G401.6 (cell line): Measurements from ENCODE around the gene C3orf52.
"Not testable (repeated sequence)": the region's sequence is repeated elsewhere in the genome, so short reads cannot be mapped to it uniquely, and the experiment has no call there.

ENCODE experiments used
- FAIRE-seq: peaks from 2 replicates; lab custom pipeline; 2012; peaks lifted over from hg19 to GRCh38; lab: Jason Lieb, UNC

C3orf52 gene

DNA sequence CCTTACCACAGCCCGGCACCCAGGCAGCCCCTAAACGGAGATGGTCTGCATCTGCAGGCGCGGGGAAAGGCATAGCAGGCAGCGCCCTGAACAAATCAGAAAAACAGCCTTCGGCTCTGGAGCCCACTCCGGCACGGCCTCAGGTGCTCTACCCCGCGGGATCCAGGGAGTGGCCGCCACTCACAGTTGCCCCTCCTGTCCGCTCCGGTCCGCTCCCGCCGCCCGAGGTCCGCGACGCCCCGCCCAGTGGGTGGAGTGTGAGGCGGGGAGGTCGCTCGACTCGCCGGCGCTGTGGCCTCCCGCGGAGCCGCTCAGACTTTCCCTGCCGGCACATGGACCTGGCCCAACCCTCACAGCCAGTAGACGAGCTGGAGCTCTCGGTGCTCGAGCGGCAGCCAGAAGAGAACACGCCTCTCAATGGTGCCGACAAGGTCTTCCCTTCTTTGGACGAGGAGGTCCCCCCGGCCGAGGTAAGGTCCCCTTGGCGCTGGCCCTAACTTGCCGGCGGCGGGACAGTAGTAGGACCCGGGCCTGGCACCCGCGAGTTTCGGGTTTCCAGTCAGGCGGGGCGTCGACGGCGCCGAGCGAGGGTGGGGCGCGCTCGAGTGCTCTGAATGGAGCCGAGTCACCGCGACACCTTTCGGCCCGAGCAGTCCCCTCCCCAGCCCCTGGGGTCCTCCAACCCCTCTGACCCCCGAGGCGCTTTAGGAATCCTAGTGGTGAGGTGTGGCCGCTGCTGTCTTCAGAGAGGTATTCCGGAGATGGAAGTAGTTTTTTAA is at the start of gene C3orf52:
Gene C3orf52 (plus strand): TSS at position 314 of the 779 bp plus-strand sequence. CDS start 19 bp downstream, at position 333.
- no peak for FAIRE-seq

GRCh38 chr3:112037194-112037593 is 49.0 kb upstream of the C3orf52 start:
- FAIRE-seq: not testable (repeated sequence)

DNA sequence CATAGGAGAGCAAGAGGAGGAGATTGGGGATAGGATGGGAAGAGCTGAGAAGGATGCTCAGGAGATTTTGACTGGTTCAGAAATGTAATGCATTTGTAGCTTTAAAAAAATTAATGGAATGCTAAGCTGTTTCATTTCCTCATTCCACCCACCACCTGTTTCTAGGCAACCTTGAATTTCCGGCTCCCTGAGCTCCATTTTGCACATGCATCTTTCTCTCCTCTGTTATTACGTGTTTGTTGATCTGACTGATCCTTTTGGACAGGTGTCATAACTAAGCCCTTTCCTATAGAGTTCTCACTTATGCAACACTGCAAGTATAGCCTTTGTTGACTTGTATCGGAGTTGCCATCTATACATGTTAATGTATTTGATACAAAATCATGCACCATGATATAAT is 47.3 kb upstream of the C3orf52 start:
- FAIRE-seq: no peak

- FAIRE-seq: no peak
Observed at GRCh38 chr3:112041321-112041720, 44.9 kb upstream of the C3orf52 start.

- FAIRE-seq: no peak
Observed at GRCh38 chr3:112042842-112043280, 43.3 kb upstream of the C3orf52 start.

DNA sequence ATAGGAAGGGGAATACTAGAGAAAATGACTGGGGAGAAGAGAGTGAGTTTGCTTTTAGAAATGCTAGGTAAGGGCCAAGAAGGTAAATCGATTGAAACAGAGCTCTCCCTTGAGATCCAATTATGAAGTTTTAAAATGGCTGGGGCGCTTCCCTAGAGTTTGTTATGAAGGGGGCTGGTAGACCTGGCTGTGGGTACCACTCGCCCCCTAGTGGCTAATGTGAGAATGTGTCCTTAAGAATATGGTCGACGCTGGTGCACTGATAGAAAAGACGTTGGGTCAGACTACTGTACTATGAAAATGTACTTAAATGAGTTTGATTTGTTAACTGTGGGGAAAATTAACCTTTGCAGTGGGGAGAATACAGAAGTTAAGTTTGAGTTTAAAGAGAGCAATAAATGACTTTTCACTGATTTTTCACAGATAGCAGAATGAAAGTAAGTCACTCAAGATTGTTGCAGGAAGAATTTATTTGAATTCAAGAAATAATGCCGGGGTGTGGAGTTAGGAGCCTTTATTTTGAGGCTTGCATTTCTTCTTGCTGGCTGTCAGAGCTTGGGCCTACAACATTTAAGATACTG is 42.5 kb upstream of the C3orf52 start:
- peak; percentile 83 for FAIRE-seq

GRCh38 chr3:112046599-112046998 is 39.6 kb upstream of the C3orf52 start:
- FAIRE-seq: no peak

GRCh38 chr3:112047264-112047663 is 38.9 kb upstream of the C3orf52 start:
- no peak for FAIRE-seq

GRCh38 chr3:112048911-112049310 is 37.3 kb upstream of the C3orf52 start:
- FAIRE-seq: no peak

DNA sequence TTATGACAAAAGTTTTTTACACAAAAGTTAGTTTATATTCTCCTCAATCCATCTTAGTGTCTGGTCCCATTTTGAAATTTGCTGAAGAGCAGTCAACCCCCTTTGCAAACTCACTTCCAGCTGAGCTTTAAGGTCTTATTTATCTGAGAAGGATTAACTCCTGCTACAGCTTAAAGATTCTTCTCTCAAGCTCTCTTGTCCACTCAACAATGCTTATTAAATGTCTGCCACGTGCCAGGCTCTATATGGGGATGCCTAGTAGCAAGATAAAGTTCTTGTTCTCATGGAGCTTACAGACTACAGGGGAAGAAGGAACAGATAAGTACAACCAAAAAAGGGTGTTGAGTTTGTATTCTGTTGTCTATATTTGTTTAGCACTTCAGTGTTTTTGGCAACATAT is 33.0 kb upstream of the C3orf52 start:
- FAIRE-seq: no peak

GRCh38 chr3:112056451-112056929 is 29.7 kb upstream of the C3orf52 start:
- FAIRE-seq: no peak

DNA sequence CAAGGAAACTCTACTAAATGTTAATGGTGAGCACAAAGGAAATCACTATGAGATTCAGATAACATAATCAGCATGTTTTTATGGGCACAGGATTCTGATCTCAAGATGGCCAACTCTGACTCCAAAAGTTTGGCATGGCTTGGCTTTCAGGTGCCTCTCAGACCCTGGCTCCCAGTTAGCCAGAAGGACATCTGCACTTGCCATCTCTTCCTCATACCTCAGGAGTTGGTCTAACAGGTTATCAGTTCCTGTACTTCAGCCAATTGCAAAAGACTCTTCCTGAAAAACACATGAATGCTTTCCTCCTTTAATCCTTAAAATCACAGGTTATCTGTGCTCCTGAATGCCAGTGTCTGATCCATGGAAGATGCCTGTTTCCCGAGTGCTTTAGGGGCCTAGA is 26.7 kb upstream of the C3orf52 start:
- no peak for FAIRE-seq

DNA sequence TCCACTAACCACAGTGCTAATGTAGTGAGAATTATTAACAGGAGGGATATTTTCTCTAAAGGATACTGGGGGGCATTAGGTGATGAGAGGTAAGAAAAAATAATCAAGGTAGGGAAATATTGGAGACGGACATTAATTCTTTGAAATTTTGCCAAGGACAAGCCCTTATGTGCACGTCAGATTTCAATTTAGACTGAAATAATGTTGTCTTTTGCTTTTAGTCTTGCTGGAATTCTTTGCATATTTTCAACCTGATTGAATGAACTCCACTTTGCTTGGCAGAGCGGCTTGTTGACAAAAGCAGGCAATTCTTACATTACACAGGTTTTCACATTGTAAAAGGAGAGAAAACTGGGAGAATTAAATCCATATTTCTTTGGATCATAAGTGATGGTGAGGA is 25.0 kb upstream of the C3orf52 start:
- FAIRE-seq: no peak

GRCh38 chr3:112072387-112073060 is 13.7 kb upstream of the C3orf52 start:
- FAIRE-seq: not testable (repeated sequence)

- no peak for FAIRE-seq
Observed at GRCh38 chr3:112074006-112074405, 12.2 kb upstream of the C3orf52 start.

DNA sequence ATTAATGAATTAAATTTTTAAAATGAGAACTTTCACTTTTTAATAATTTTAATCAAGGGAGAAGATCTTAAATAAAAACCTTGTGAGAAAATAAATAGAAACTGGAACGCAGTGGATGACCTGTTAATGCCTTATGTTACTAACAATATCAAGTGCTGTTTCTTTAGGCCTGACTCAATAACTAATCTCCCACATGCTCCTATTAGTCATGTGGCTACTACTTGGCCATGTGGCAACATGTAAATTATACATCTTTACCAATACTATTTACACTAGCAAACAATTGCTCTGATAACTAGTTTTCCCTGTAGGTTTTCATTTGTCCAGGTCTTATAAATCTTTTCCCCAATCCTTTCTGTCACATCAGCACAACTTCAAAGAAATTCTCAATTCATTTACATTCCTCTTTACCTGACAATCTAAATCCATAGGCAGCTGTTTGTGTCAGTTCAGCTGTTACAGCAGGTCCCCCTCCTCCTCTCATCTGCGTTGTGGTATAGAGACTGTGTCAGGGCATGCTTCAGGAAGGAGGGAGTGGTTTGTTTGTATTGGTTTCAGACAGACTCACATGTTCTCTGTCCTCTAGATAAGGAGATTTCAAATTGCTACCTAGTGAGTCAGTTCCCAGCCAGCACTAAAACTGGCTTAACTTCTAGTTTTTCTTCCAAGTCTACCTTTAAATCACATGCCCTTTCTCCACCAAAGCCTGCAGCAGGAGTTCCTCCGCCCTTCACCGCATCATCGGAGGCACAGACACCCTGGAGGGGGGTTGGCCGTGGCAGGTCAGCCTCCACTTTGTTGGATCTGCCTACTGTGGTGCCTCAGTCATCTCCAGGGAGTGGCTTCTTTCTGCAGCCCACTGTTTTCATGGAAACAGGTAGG is 11.3 kb upstream of the C3orf52 start:
- FAIRE-seq: no peak

DNA sequence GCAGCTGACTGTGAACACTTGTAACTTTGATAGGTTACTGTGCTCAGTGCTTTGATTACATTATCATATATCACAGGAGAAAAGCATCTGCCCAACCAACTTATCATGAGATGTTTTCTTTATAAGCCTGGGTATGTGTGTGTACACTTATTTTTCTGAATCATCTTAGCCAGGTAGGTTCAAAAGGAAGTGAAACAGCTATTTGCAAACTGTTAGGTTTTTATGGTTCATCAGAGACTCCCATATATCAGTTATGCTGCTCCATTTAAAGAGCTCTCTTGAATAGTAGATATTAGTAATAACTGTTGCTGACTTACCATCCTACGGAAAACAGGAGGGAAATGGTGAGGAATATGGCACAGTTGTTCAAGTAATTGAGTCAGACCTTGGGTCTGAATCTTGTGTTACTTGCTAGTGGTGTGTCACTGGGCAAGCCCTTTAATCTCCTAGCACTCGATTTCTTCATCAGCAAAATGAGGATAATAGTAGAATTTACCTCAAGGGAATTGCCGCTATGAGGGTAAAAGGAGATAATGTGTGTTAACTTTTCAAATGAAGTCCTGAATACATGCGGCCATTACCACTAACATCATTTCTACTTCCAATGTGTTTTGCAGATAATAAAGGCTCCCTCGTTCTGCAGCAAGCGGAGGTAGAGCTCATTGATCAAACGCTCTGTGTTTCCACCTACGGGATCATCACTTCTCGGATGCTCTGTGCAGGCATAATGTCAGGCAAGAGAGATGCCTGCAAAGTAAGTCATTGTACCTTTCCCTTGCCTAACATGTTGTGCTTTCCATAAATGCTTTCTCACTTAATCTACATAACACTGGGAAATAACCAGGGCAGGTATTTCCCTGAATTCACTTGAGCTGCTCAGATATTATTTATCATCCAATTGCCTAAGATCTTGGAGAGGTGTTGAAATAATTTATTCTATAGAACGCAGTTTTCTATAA is 7.8 kb upstream of the C3orf52 start:
- FAIRE-seq: no peak

DNA sequence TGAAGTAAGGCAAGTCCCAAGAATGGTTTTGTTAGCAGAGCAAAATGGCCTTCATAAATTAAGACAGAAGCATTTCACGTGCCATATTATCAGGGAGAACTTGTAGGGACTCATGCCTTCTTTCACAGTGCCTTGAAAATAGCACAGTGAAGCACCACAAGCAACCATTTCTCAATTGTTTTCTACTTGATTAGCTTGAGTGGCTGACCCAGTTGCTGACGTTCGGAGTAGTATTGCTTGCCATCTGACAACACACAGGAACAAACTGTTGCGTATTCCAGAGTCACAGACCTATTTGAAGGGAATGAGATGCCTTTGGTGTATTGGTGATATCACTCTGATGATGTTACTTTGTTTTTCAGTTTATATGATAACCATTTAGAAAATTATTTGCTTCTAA is 3.0 kb upstream of the C3orf52 start:
- FAIRE-seq: no peak

GRCh38 chr3:112084980-112085705 is 1.0 kb upstream of the C3orf52 start:
- no peak for FAIRE-seq

DNA sequence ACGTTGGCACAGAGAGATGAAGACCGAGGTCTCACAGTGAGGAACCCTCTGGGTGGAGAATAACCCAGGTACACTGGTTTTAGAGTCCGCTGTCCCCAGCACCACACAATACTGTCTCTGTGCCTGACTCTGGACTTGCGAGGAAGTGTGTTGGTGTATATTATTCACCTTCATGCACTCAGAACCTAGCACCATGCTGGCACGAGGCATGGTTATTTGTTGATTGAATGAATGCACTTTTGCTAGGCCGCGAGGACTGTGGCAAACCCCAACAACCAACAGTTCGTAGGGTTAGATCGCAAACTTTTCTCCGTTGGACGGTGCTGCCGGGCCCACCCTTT is 484 bp upstream of the C3orf52 start:
- FAIRE-seq: no peak
